HG02642 (cell line): Measurements from ENCODE around the gene TNFRSF11A.
A peak's percentile ranks its signal among the peaks of the same experiment; 100 is the strongest.

Experiments used
- ATAC-seq: cut with Tn5 transposase; IDR thresholded peaks from one replicate; pipeline ENCODE4 v1.9.1; 2021; ENCODE audit warnings: mild to moderate bottlenecking; ENCODE audit not compliant: unreplicated experiment, poor library complexity

Gene TNFRSF11A

DNA sequence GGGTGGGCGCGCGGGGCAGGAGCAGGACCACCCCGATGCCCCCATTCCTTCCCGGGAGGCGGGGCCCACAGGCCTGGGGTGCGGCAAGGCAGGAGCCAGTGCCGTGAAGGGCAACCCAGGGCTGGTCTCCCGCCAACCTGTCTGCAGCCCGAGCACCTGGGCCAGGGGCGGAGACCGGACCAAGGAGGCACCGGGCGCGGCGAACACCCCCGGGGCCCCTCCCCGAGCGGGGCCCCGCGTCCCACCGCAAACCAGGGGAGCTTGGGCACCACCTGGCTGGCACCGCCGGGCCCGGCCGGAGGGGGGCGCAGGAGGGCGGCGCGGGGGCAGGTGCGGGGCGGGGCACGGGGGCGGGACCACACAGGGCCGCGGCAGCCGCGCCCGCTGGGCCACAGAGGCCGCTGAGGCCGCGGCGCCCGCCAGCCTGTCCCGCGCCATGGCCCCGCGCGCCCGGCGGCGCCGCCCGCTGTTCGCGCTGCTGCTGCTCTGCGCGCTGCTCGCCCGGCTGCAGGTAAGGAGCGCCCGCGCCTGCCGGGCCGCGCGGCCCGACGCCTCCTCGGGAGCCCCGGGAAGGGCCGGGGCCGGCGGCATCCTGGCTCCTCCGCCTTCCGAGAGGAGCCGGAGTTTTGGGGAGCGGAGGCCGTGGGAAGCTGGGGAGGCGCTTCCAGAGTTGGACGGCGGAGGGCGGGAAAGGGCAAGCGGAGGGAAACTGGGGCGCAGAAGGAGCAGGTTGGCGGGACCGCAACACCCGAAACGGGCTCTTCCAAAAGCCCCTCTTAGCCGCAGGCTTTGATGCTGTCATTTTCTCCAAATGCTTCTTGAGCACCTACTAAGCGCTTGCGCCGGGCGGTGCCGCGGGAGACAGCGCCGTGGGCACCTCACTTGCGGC, at the start of gene TNFRSF11A:
TNFRSF11A (plus strand) TSS at position 394 of the 889 bp plus-strand sequence; CDS start at position 437, 43 bp downstream.
- ATAC-seq = peak; percentile 76

DNA sequence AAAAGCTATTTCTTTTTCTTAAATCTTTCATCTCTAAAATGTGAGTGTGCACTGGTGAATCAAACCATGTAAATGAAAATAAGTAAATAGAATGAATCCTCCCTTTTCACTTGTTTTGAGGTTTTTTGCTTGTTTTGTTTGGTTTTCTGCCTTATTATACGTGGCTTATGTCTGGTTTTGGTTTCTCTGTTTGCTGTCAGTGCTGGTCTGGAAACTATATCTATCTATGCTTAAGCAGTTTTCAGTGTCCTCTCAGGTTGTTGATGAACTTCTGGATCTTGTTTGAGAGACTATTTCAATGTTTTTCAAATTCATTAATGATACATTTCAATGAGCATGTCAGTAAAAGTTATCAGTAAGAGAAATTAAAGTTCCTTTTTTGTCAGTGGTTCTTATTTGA, 48.1 kb upstream of the TNFRSF11A start:
- no peak for ATAC-seq

DNA sequence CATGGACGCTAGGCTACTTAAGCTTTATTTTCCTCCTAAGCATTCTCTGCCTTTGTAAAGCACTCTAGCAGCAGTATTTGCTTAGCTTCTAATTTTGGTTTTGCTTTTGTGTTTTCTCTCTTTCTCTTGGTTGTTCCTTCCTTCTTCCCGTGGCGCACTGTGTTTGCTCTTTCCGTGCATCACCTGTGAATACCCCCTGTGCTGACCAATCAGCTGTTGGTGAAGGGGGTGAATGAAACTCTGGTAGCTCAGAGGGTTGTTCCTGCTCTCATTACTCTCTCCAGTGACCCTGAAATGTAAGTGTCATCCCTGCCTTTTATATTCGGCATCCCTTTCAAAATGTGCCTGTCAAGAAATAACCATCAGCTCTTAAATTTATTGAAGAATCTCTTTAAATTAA, 45.5 kb upstream of the TNFRSF11A start:
- ATAC-seq = no peak

DNA sequence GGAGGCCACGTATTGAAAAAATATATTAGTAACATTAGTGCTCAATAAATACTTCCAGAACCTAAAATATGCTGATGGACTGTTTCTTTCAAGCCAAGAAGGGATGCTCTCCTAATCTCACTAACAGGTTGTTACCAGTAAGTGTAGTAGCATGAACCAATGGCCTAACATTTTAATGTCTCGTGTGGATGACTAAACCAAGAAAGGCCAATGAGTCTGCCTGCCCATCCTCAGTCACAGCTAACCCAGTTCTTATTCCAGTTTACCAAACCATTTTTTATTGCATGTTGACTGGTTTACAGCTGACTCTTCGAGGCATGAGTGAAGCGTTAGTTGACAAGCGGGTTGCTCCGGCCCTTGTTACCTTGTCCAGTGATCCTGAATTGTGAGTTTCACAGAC, 45.1 kb upstream of the TNFRSF11A start:
- no peak for ATAC-seq

DNA sequence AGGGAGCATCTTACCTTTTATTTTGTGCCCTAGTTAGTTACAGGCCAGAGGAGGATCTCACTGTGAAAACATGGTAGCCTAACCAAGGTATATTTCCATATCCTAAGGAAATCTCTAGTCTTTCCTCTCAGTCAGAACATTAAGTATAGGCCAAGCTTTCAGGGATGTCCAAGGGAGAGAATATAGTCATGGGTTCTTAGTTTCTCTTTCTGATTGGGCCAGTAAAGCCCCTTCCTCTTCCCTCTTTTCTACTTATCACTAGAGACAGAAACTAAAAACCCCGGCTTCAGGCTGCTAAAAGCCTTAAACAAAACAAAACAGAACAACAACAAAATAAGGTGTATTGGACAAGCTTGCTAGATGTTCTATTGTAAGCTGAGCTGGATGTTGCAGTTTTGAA, 44.3 kb upstream of the TNFRSF11A start:
- no peak for ATAC-seq

DNA sequence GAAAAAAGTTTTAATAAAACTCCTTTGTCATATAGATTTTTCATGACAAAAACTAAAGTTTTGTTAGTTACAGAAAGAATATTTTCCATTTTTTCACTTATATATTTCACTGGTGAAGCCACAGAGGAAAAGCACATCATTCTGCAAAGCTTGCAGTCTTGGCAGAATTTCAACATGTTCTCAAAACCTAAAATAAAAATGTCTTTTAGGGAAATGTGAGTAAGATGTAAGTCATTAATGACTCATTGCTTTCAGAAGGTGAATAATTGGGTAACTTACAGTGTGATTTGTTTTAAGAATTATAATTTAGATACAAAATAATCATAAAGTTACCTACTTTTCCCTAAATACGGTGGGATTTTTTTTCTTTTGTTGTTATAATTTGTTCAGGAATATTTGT, 43.4 kb upstream of the TNFRSF11A start:
- ATAC-seq = no peak

DNA sequence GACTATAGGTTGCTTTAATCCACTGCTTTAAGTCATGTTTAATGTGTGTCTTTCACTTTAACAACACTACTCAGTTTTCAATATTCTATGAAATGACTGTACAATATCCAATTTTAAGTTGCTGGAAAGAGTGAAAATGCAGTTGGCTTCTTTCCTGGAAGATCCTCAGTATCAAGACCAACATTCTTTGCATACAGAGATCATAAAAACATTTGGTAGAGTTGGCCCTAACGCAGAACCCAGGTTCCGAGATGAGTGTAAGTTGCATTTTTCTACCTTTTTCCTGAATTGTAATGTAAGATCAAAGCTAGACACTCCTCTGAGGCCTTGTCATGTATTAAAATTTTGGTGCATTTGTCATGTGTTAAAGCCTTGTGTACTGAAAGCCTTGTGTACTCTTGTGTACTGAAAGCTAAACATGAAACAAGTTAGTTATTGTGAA, 42.9 kb upstream of the TNFRSF11A start:
- ATAC-seq = no peak

DNA sequence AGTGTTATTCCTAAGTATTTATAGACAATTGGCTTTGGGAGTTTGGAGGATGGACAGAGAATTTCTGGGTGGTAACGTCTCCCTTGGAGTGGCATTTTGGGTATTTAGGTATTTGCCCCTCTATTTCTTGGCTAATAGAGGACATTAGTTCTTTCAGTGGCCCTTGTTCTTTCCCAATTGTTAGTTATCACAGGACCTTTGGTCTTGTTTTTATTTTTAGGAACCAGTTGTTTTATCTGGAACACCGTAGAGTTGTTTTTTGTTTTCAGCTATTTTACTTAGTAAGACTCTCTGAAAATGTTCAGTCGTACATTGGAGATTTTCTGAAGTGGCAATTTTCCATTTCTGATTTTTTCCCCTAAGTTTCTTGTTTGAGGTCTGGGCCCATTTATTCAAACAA, 40.5 kb upstream of the TNFRSF11A start:
- ATAC-seq = no peak

DNA sequence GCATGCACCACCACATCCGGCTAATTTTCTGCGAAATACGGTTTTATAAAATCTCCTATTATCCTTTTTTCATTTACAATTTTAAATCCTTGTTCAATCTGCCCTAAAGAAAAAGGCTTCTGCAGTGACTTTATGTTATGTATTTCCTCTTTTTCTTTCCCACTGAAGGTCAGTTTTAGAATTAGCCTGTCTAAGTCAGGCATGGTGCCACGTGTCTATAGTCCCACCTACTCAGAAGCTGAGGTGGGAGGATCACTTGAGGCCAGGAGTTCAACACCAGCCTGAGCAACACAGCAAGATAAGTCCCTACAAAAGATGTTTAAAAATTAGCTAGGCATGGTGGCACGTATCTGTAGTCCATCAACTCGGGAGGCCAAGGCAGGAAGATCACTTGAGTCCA, 39.8 kb upstream of the TNFRSF11A start:
- ATAC-seq = no peak

DNA sequence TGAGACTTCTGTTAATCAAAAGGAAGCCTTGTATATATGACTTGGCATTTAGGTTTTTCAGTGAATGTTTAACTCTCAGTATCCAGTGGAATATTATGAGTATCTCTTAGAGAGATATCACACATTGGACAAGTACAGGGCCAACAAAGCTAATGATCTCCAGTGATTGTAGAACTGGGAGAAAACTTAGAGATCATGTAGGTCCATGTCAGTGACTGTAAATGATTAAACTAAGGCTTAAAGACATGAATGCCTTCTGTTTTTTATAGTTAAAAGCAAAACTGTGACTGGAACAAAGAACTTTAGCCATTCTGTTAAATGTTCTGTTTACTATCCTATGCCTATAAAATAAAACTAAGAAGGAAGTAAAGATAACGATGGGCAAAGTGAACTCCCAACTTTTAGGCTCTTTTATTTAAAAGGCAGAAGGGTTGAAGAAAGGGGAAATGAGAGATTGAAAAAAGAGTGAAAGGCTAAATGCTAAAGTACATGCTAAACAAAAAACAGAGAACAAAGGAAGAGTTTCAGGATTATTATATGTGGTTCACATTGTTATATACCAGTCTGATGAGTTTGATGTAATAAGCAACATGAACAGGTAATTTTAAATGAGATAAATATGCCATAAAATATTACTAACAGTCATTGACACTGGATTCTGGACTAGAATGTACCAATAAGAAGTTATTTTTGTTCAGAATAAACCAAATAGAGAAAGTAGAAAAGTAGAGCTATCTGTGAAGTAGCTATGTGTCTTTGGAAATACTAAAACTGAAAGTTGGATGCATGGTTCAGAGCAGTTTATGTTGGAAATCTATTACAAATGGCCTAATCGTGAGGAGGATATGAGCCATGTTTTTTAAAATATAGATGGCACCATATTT, 37.1 kb upstream of the TNFRSF11A start:
- ATAC-seq = peak; percentile 41

DNA sequence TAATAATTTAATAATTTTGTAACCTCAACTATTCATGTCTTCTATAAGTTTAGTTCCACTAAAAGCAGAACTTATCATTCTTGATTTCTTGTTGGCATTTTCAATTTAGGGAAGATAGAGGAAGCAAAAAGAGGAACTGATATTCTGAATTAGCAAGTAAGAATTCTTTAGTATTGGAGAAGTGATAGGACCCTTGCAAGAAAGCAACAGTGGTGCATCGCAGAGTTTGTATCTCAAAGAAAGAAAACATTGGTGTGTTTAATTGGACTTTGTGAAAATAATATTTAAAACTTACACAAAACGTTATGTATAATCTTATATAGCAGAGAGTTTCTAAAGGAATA, 36.5 kb upstream of the TNFRSF11A start:
- ATAC-seq = peak; percentile 54

DNA sequence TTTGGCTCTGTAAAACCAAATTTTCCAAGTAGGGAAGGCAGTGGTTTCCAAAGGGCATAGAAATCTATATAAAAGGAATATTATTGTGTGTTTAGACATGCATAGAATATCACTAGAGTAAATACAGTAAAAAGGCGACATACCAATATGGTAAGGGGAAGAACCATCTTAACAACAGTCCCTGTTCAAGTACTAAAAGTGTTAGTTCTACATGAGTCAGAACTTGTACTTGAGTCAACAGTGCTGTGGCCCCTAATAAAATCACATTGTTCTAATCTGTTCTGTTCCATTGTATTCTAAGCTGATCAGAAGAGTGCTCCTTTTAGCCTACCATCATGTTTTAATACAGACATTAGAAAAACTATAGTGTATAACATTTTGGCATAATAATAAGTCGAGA, 36.1 kb upstream of the TNFRSF11A start:
- peak; percentile 67 for ATAC-seq

DNA sequence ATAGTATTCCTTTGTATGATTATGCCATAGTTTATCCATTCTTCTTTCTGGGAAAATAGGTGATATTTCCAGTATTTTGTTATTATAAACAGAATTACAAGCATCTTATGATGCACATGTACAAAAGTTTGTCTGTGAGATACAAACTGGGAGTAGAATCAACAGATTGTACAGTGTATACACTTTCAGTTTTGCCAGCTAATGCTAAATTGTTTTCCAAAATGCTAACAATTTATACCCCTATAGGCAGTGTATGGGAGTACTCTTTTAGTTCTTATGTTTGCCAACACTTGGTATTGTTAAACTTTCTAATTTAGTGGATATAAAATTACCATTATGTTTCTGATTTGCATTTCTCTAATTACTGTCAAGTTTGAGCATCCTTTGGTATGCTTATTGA, 31.0 kb upstream of the TNFRSF11A start:
- no peak for ATAC-seq

DNA sequence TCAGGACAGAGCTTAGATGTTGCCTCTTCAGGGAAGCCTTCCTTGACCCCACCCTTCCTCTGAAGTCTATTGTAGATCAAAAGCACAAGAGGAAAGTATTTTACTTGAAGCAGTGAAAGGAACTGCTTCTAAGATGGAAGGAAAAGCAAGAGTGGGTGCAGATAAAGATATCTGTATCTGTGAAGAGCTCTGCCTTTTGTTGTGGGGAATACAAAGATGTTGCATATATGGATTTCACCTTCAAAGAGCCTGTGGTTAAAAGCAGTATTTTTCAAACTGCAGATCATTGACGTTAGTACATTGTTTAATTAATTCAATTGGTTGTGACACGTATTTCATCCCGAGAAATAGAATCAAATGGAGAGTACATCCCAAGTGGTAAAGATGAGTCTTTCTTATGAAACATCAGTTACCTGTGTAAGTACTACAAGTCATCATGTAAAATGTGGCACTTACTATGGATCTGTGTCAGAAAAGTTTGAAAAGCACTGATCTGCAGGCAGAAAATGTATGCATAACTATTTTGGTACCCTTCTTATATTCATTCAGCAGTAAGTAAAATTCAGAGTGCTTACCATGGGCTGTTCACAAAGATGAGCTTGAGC, 24.6 kb upstream of the TNFRSF11A start:
- no peak for ATAC-seq

DNA sequence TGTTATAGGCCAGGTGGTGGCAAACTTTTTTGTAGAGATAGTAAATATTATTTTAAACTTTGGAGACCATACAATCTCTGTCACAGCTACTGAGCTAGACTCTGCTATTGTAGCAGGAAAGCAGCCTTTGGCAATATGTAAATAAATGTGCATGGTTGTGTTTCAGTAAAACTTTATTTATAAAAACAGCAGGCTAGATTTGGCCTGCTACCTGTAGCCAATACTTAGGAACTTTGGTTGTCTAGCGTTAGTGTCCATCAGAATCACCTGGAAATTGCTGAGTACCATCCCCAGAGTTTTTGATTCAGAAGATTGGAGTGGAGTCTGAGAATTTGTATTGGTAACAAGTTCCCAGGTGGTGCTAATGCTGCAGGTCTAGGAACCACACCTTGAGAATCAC, 23.8 kb upstream of the TNFRSF11A start:
- no peak for ATAC-seq

DNA sequence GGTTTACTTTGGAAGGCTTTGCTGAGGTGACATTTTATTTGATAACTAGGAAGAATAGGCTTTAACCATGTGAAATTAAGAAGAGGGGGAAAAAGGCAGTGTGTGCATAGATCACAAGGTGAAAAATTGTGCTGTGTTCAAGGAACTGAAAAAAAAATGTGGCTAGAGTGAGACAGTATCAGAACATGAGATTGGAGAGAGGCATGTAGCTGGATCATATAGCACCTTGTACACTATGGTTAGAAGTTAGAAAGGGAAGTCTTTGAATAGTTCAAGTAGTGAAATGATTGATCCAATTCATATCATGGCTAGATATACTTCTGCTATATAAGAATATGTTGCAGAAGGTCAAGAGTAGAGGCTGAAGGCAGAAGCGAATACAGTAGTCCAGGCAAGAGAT, 12.3 kb upstream of the TNFRSF11A start:
- ATAC-seq = peak; percentile 59

DNA sequence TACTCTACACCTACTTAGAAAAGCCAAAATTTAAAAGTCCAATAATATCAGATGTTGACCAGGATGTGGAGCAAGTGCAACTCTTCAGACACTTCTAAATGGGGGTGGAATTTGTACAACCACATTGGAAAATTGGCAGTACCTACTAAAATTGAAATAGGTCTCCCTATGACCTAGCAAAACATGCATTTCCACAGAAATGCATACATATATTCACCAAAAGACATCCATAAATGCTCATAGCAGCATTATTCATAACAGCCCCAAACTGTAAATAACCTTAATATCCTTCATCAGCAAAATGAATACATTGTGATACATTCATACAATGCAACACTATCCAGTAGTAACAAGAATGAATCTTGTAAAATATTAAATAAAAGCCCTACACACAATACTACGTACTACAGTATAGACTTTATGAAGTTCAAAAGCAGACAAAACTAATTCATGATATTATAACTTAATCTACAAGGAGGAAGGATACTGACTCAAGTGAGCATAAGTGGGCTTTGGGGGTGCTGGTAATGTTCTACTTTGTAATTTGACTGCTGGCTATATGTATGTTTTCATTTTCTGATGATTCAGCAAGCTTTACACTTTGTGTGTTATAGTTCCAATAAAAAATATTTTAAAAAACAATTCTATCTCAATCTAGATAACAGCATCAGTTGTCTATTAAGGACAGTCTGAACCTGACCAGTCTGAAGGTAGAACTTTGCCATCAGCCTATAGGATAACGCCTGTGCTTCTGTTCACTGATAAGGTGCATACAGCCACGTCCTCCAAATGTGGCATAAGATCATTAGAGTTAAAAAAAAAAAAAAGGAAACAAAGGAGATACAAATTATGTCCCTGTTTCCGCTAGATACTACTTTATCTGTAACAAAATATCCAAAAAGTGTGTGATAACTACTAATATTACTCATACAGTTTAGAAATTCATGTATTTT, 6.6 kb upstream of the TNFRSF11A start:
- no peak for ATAC-seq

DNA sequence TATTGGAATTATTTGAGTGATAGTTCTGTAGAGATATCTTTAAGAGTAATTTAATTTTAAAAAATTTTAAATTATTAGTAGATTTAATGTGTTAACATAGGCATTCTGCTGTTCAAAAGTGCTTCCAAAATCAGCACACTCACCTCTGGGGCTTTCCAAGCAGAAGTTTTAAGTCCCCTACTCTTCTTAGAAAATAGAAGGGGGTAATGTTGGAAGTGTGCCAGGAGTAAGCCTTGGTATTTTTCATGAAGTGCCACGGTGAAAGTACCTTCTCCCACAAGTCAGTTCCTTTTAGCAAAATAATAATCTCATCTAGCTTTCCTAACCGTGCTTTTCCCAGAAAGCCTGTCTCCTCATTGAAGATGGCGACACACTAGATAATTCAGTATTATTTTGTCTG, 3.9 kb upstream of the TNFRSF11A start:
- ATAC-seq = no peak

DNA sequence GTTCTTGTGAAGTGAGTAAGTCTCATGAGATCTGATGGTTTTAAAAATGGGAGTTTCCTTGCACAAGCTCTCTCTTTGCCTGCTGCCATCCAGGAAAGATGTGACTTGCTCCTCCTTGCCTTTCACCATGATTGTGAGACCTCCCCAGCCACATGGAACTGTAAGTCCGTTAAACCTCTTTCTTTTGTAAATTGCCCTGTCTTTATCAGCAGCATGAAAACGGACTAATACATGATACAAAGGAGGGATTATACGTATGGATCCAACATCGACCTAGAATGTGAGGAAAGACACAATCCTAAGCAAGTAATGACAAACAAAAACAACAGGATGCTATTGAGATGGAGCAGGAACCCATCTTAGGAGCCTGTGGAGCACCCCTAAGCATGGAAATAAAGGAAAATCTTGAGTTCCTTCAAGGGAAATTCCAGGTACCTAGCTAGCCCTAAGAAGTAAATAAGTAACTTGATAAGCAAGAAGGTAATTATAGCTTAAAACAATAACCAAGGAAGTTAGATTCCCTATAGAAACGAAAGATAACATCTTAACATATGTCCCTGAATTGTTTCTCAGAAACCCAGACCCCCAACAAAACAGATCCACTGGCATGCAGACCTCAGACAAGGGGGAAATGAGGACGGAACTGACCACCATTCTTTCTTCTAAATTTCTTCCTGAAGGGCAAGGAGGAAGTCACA, 1.5 kb upstream of the TNFRSF11A start:
- ATAC-seq = no peak
